NCI-H1694 (cell line): ENCODE results near the gene CYP4F2.
"Not testable (repeated sequence)": the region's sequence is repeated elsewhere in the genome, so short reads cannot be mapped to it uniquely, and the experiment has no call there.

Experiments used
- DNase-seq: peaks from one replicate; lab custom pipeline; 2025; lab: John Stamatoyannopoulos, UW

CYP4F2 gene

GRCh38 chr19:15899561-15899960, 1.7 kb upstream of the CYP4F2 start:
- DNase-seq = not testable (repeated sequence)

GRCh38 chr19:15897026-15897737, 692 bp downstream of the CYP4F2 start:
- DNase-seq = no peak

GRCh38 chr19:15895876-15896430, 1.9 kb downstream of the CYP4F2 start:
- DNase-seq = no peak

- no peak for DNase-seq
Observed at GRCh38 chr19:15894359-15894758, 3.5 kb downstream of the CYP4F2 start.

- DNase-seq = no peak
Observed at GRCh38 chr19:15893477-15893876, 4.4 kb downstream of the CYP4F2 start.

- DNase-seq = no peak
Observed at GRCh38 chr19:15892012-15892411, 5.9 kb downstream of the CYP4F2 start.

GRCh38 chr19:15891434-15891833, 6.4 kb downstream of the CYP4F2 start:
- DNase-seq = no peak

GRCh38 chr19:15889339-15889738, 8.5 kb downstream of the CYP4F2 start:
- DNase-seq = not testable (repeated sequence)

GRCh38 chr19:15885919-15886318, 12.0 kb downstream of the CYP4F2 start:
- DNase-seq = no peak

GRCh38 chr19:15885167-15885566, 12.7 kb downstream of the CYP4F2 start:
- no peak for DNase-seq

- DNase-seq = not testable (repeated sequence)
Observed at GRCh38 chr19:15883329-15883728, 14.5 kb downstream of the CYP4F2 start.

- DNase-seq = no peak
Observed at GRCh38 chr19:15874821-15875474, 22.9 kb downstream of the CYP4F2 start.

- not testable (repeated sequence) for DNase-seq
Observed at GRCh38 chr19:15873771-15874170, 24.1 kb downstream of the CYP4F2 start.

- DNase-seq = no peak
Observed at GRCh38 chr19:15871570-15871969, 26.3 kb downstream of the CYP4F2 start.

- no peak for DNase-seq
Observed at GRCh38 chr19:15869873-15870272, 28.0 kb downstream of the CYP4F2 start.

GRCh38 chr19:15869109-15869555, 28.7 kb downstream of the CYP4F2 start:
- no peak for DNase-seq

GRCh38 chr19:15866636-15867035, 31.2 kb downstream of the CYP4F2 start:
- no peak for DNase-seq

GRCh38 chr19:15864824-15865223, 33.0 kb downstream of the CYP4F2 start:
- no peak for DNase-seq

- DNase-seq = no peak
Observed at GRCh38 chr19:15863272-15863671, 34.6 kb downstream of the CYP4F2 start.

- DNase-seq = no peak
Observed at GRCh38 chr19:15862444-15862843, 35.4 kb downstream of the CYP4F2 start.

- DNase-seq = no peak
Observed at GRCh38 chr19:15860522-15860921, 37.4 kb downstream of the CYP4F2 start.

- DNase-seq = no peak
Observed at GRCh38 chr19:15859187-15859586, 38.7 kb downstream of the CYP4F2 start.

- no peak for DNase-seq
Observed at GRCh38 chr19:15850385-15850784, 47.5 kb downstream of the CYP4F2 start.
